ENCODE results near the gene PRKAG3. TPM values are rescaled to one million over a fixed set of nuclear protein-coding genes. Genes with fewer than 3 reads are reported as not detected.

Gene PRKAG3
- total RNA-seq, 4 donors from 2014 or later: not detected

DNA sequence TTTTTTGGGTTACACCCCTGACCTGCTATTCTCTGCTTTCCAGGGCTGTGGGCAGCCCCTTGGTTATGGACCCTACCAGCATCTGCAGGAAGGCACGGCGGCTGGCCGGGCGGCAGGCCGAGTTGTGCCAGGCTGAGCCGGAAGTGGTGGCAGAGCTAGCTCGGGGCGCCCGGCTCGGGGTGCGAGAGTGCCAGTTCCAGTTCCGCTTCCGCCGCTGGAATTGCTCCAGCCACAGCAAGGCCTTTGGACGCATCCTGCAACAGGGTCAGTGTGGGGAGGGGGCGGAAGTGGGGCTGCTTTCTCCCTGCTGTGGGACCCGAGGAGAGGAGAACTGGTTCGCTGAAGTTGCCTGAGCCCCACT is 39.4 kb upstream of the PRKAG3 start:
- intact Hi-C loops (cut with DNase I): no loop called here
- Histone ChIP-seq H3K4me1 (peaks cover 3 to 17% of the 10 kb centered on the region in 2 donors), H3K27ac (no peak overlapping the region), H3K9me3 (no peaks in the 10 kb centered on the region), H3K4me3 (replicated peaks in 1 of 3) (no peak overlapping the region), H3K27me3 (peaks cover 25% of the 10 kb centered on the region), H3K36me3 (no peaks in the 10 kb centered on the region)
- 7% methylated on average over 3 to 8 of the region's 18 CpGs for WGBS, 2 donors
- no peak for TF ChIP-seq POLR2A (IDR thresholded peaks at IDR 0.05)
- TF ChIP-seq, protein P1, sequence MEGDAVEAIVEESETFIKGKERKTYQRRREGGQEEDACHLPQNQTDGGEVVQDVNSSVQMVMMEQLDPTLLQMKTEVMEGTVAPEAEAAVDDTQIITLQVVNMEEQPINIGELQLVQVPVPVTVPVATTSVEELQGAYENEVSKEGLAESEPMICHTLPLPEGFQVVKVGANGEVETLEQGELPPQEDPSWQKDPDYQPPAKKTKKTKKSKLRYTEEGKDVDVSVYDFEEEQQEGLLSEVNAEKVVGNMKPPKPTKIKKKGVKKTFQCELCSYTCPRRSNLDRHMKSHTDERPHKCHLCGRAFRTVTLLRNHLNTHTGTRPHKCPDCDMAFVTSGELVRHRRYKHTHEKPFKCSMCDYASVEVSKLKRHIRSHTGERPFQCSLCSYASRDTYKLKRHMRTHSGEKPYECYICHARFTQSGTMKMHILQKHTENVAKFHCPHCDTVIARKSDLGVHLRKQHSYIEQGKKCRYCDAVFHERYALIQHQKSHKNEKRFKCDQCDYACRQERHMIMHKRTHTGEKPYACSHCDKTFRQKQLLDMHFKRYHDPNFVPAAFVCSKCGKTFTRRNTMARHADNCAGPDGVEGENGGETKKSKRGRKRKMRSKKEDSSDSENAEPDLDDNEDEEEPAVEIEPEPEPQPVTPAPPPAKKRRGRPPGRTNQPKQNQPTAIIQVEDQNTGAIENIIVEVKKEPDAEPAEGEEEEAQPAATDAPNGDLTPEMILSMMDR (IDR thresholded peaks at IDR 0.05): no peak
- no peak for DNase-seq

DNA sequence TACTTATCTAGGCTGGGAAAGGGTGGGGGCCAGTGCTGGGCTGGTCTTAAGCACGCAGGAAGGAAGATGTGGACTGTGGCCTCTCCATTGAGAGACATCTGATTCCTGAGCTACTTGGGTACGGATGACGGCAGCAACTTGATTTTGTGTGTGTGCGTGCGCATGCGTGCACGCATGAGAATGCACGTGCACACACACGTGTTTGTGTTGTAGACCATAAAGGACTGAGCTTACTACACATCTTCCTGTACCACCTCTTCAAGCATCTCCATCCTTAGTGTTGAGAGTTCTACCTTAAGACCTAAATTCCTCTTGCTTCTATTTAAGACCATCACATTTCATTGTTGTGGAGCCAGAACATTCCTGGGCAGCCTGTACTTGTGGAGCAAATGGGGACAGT is 37.5 kb upstream of the PRKAG3 start:
- Histone ChIP-seq H3K27me3 (peaks cover 24% of the 10 kb centered on the region), H3K9me3 (no peaks in the 10 kb centered on the region), H3K27ac (no peak overlapping the region), H3K4me1 (peaks cover 3 to 17% of the 10 kb centered on the region in 2 donors), H3K36me3 (no peaks in the 10 kb centered on the region), H3K4me3 (replicated peaks in 1 of 3) (no peak overlapping the region)
- DNase-seq: no peak
- 79 to 88% methylated on average over 9 of the region's 9 CpGs for WGBS, 2 donors
- TF ChIP-seq POLR2A (IDR thresholded peaks at IDR 0.05): no peak
- TF ChIP-seq, protein P1 (IDR thresholded peaks at IDR 0.05): no peak
- intact Hi-C loops (cut with DNase I): no loop called here

DNA sequence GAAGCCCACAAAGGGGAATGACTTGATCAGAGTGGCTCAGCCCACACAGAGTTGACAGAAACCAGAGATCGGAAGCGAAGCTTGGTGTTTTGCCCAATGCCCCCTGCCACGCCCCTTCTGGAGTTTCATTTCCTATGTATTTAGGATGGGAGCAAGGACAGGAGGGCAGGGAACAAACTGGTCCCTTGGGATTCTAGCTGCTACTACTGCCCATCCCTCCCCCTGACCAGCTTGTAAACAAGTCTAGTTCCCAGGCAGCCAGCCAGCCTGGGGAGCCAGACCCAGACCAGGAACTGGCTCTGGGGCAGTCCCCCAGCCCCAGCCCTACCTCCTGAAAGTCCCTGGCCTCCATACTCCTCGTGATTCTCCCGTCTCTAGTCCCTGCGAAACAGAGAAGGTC is 36.3 kb upstream of the PRKAG3 start:
- no peak overlapping the region for H3K4me3 ChIP-seq (replicated peaks in 1 of 3)
- intact Hi-C loops (cut with DNase I): no loop called here
- no peak for TF ChIP-seq POLR2A (IDR thresholded peaks at IDR 0.05)
- TF ChIP-seq, protein P1 (IDR thresholded peaks at IDR 0.05): no peak
- H3K27me3 ChIP-seq: peaks cover 15% of the 10 kb centered on the region
- DNase-seq: no peak
- H3K36me3 ChIP-seq: no peaks in the 10 kb centered on the region
- H3K9me3 ChIP-seq: no peaks in the 10 kb centered on the region
- WGBS, 2 donors: 35 to 44% methylated on average over 6 of the region's 6 CpGs
- peaks cover 0 to 13% of the 10 kb centered on the region in 2 donors for H3K4me1 ChIP-seq
- no peak overlapping the region for H3K27ac ChIP-seq

DNA sequence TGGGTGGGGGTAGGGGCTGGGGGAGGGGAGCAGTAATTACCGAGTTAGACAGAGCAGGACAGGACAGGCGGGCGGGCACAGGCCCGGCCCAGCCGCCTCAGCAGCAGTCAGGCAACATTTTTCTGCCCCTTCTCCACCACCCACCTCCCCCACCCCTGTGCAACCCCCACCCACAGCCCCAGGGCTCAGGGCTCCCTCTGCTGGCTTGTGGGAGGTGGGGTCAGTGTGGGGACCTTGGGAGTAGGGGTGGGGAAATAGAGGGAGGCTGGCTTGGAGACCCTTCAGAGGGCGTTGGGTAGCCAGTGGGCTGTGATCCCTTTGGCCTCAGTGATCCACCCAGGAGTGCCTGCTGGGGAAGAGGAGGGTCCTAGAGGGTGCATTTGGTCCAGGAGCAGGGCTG is 34.4 kb upstream of the PRKAG3 start:
- Histone ChIP-seq H3K9me3 (no peaks in the 10 kb centered on the region), H3K36me3 (no peaks in the 10 kb centered on the region), H3K4me1 (peaks cover 0 to 4% of the 10 kb centered on the region in 2 donors), H3K27ac (no peak overlapping the region), H3K27me3 (peaks cover 15% of the 10 kb centered on the region), H3K4me3 (replicated peaks in 1 of 3) (no peak overlapping the region)
- 62 to 64% methylated on average over 6 of the region's 6 CpGs for WGBS, 2 donors
- TF ChIP-seq, protein P1 (IDR thresholded peaks at IDR 0.05): no peak
- TF ChIP-seq POLR2A (IDR thresholded peaks at IDR 0.05): no peak
- intact Hi-C loops (cut with DNase I): no loop called here
- DNase-seq: no peak

DNA sequence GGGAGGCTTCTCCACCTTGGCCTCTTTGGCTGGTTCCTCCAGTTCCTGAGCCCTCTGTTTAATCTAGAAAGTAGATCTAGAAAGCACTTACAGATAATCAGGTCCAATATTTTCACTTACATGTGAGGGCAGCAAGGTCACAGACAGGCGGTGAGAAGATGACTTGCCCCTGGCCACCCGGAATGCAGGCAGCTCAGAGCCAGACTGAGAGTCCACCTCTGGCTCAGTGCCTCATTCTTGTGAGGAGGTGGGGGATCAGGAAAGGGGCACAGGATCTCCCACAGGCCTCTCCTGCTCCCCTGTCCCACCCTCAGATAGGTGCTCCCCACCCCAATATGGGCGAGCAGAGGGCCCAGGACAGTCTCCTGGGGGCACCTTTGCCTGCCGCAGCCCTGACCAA is 33.8 kb upstream of the PRKAG3 start:
- Histone ChIP-seq H3K27ac (no peak overlapping the region), H3K9me3 (no peaks in the 10 kb centered on the region), H3K4me3 (replicated peaks in 1 of 3) (no peak overlapping the region), H3K27me3 (peaks cover 15% of the 10 kb centered on the region), H3K4me1 (peaks cover 5 to 7% of the 10 kb centered on the region in 2 donors), H3K36me3 (no peaks in the 10 kb centered on the region)
- DNase-seq: no peak
- 67% methylated on average over 4 of the region's 4 CpGs; no CpG with 5 or more reads in 1 of the 2 donors for WGBS, 2 donors
- intact Hi-C loops (cut with DNase I): no loop called here
- TF ChIP-seq, protein P1 (IDR thresholded peaks at IDR 0.05): no peak
- TF ChIP-seq POLR2A (IDR thresholded peaks at IDR 0.05): no peak
